Endothelial cell of umbilical vein (primary cell): ENCODE results near the gene REG1A. TPM values are rescaled to one million over a fixed set of nuclear protein-coding genes. Genes with fewer than 3 reads are reported as not detected.

Source experiments
- BruUV-seq: library from RNA; stranded (reverse); fragments of 400-500 nt; replicated peaks from 2 replicates; lab custom pipeline; 2021; lab: Mats Ljungman, UMichigan
- CTCF ChIA-PET: fragments of 300-600, 350-600 bp; sonication (Branson Sonifier 250); formaldehyde crosslinking; loops from one replicate; lab custom pipeline; 2021; ENCODE audit warnings: antibody characterized with exemption, inconsistent platforms; lab: Charles Lee
- POLR2A ChIA-PET: fragments of 300-600, 350-600 bp; sonication (Branson Sonifier 250); formaldehyde crosslinking; loops from one replicate; lab custom pipeline; 2021; ENCODE audit warnings: antibody characterized with exemption, inconsistent platforms; lab: Charles Lee
- DNase-seq: peaks from one replicate; pipeline ENCODE4 v3.0.0-alpha.2; 2011; ENCODE audit warnings: low read depth, low spot score
- FAIRE-seq: peaks from 2 replicates; lab custom pipeline; 2011; peaks lifted over from hg19 to GRCh38; lab: Jason Lieb, UNC
- H2AFZ ChIP-seq: 2 replicates; pipeline ENCODE4 v1.6.0; 2012; ENCODE audit warnings: low read depth, low read length, control low read depth, inconsistent platforms
- H3K27ac ChIP-seq: 2 replicates; pipeline ENCODE4 v1.5.1; 2011; ENCODE audit warnings: low read depth, mild to moderate bottlenecking, control low read depth, low read length, moderate library complexity; ENCODE audit not compliant: insufficient read depth
- H3K27me3 ChIP-seq, 2 experiments: 2 replicates each; pipeline versions ENCODE4 v1.6.0 to v1.6.1; 2011; ENCODE audit warnings: low read length in 2 of 2, mixed read lengths in 1 of 2; ENCODE audit not compliant: control insufficient read depth in 2 of 2, insufficient read depth in 2 of 2
- H3K36me3 ChIP-seq, 2 experiments: 2 replicates in 1 of 2; 3 replicates in 1 of 2; pipeline ENCODE4 v1.5.1; 2011; ENCODE audit warnings: low read length in 2 of 2, mild to moderate bottlenecking in 1 of 2, moderate library complexity in 1 of 2; ENCODE audit not compliant: control insufficient read depth in 2 of 2, insufficient read depth in 2 of 2; ENCODE audit errors: extremely low read depth in 1 of 2
- H3K4me1 ChIP-seq: 3 replicates; pipeline ENCODE4 v1.5.1; 2011; ENCODE audit warnings: mild to moderate bottlenecking, low read length; ENCODE audit not compliant: control insufficient read depth, insufficient read depth; ENCODE audit errors: extremely low read depth
- H3K4me2 ChIP-seq: 2 replicates; pipeline ENCODE4 v1.6.1; 2011; ENCODE audit warnings: low read length, control low read depth, mixed read lengths; ENCODE audit not compliant: insufficient read depth
- H3K4me3 ChIP-seq, 3 experiments: fragments of 200-600 bp in 1 of 3; sonication (generic), shearing (Covaris generic) in 1 of 3; replicated peaks in 1 of 3; 2 replicates each; pipeline ENCODE4 v1.5.1; 2011 to 2016; ENCODE audit warnings: control low read depth in 3 of 3, low read length in 3 of 3, mild to moderate bottlenecking in 2 of 3, inconsistent platforms in 1 of 3, low read depth in 1 of 3, moderate library complexity in 1 of 3; ENCODE audit not compliant: insufficient read depth in 1 of 3
- H3K79me2 ChIP-seq: 2 replicates; pipeline ENCODE4 v1.6.0; 2012; ENCODE audit warnings: low read length, inconsistent platforms; ENCODE audit not compliant: control insufficient read depth, insufficient read depth
- H3K9ac ChIP-seq: replicated peaks from 2 replicates; pipeline ENCODE3; 2011; ENCODE audit warnings: low read length, control low read depth; ENCODE audit not compliant: insufficient read depth; ENCODE audit errors: extremely low read depth
- H3K9me1 ChIP-seq: replicated peaks from 3 replicates; pipeline ENCODE4 v1.6.0; 2011; ENCODE audit warnings: mild to moderate bottlenecking, low read length; ENCODE audit not compliant: control insufficient read depth, insufficient read depth; ENCODE audit errors: extremely low read depth
- H3K9me3 ChIP-seq: replicated peaks from 2 replicates; pipeline ENCODE4 v1.5.1; 2012; ENCODE audit warnings: low read length, inconsistent platforms; ENCODE audit not compliant: control insufficient read depth, insufficient read depth
- H4K20me1 ChIP-seq: replicated peaks from 2 replicates; pipeline ENCODE3; 2011; ENCODE audit warnings: mild to moderate bottlenecking, low read length; ENCODE audit not compliant: control insufficient read depth, insufficient read depth; ENCODE audit errors: extremely low read depth
- EZH2 ChIP-seq: IDR thresholded peaks from 2 replicates; pipeline ENCODE4 v1.6.1; 2012; ENCODE audit warnings: borderline replicate concordance, low read depth, mild to moderate bottlenecking, moderate library complexity, low read length, inconsistent platforms; ENCODE audit not compliant: severe bottlenecking
- FOS ChIP-seq: IDR thresholded peaks from 2 replicates; pipeline ENCODE4 v1.6.1; 2011; ENCODE audit warnings: mild to moderate bottlenecking, low read length, moderate library complexity, borderline replicate concordance; ENCODE audit not compliant: insufficient read depth
- GATA2 ChIP-seq: IDR thresholded peaks from 2 replicates; pipeline ENCODE4 v1.7.0; 2011; ENCODE audit warnings: low read depth, mild to moderate bottlenecking, moderate library complexity, mixed read lengths, low read length; ENCODE audit not compliant: insufficient read length, insufficient read depth
- MYC ChIP-seq: IDR thresholded peaks from one replicate; pipeline ENCODE4 v1.6.1; 2011; ENCODE audit warnings: mild to moderate bottlenecking, low read depth, low read length
- POLR2AphosphoS5 ChIP-seq: IDR thresholded peaks from 2 replicates; pipeline ENCODE4 v1.6.1; 2012; ENCODE audit warnings: low read depth, mild to moderate bottlenecking, control low read depth, low read length, moderate library complexity; ENCODE audit not compliant: insufficient read depth
- dilution Hi-C: fragments of 300-500 bp; cut with MboI; formaldehyde crosslinking; loops from one replicate; pipeline ENCODE4 v1.15.0; 2019; ENCODE audit warnings: low sequenced_read_pairs; ENCODE audit not compliant: extremely low pct_ligation_motif_present
- intact Hi-C: fragments of 100-400 bp; cut with micrococcal nuclease; formaldehyde crosslinking; loops from one replicate; pipeline ENCODE4 v1.10.0; 2022
- polyA plus RNA-seq, 4 experiments: library from polyadenylated mRNA; depleted of rRNA in 3 of 4; stranded (reverse) in 3 of 4; unstranded in 1 of 4; fragments of >200 nt; gene quantifications; 2 replicates each; pipeline versions ENCODE4 v1.2.1 to v1.2.3, GENCODE V29; 2011 to 2012; ENCODE audit warnings: missing spikeins in 1 of 4
- total RNA-seq: library from RNA; stranded (reverse); gene quantifications from 2 replicates; pipeline ENCODE4 v1.2.3, GENCODE V29; 2021
- TF ChIP-seq, protein P1 (sequence below): IDR thresholded peaks from 2 replicates; pipeline ENCODE4 v1.6.1; 2011; ENCODE audit not compliant: insufficient read depth, insufficient read length
- TF ChIP-seq, protein P2 (sequence below), 2 donors: IDR thresholded peaks; 1 replicate in 1 of 2; 2 replicates in 1 of 2; pipeline ENCODE4 v1.5.1; 2011; ENCODE audit warnings: low read length in 2 of 2, mild to moderate bottlenecking in 2 of 2, moderate library complexity in 2 of 2, control low read depth in 1 of 2, inconsistent platforms in 1 of 2, low read depth in 1 of 2; ENCODE audit not compliant: insufficient read depth in 1 of 2; ENCODE audit errors: extremely low read depth in 1 of 2

REG1A gene
- total and polyA plus RNA-seq, 2 donors (not counting 3 experiments of a cell fraction or from before 2014, with no cell fraction given): not detected

DNA sequence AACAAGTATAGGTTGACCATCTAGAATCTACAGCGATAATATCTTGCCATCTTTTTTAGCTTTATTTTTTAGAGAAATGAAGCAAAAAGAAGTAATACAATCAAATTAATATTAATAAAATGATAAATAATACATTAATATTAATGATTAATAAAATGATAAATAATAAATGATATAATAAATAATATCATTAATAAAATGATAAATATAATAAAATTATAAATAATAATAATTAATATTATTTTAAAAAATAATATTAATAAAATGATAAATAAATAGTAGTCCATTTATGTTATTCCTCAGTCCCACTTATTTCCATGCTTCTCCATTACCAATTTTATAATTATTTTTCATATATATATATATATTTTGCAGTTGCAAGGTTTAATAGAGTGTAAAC lies 42.5 kb downstream of the REG1A start:
- DNase-seq (no peak), FAIRE-seq (no peak)
- no peak overlapping the region for H2AFZ ChIP-seq
- CTCF ChIA-PET: no interaction called here
- H3K4me3 ChIP-seq: no peak overlapping the region
- POLR2A ChIA-PET: no interaction called here
- no peaks in the 10 kb centered on the region for H3K9me1 ChIP-seq
- H4K20me1 ChIP-seq: no peaks in the 10 kb centered on the region
- no peaks in the 10 kb centered on the region for H3K27me3 ChIP-seq
- no peak overlapping the region for H3K27ac ChIP-seq
- no peaks in the 10 kb centered on the region for H3K36me3 ChIP-seq
- no peak overlapping the region for H3K9ac ChIP-seq
- H3K4me2 ChIP-seq: no peak overlapping the region
- no TSS peak for BruUV-seq
- no peaks in the 10 kb centered on the region for H3K4me1 ChIP-seq
- dilution Hi-C loops: no loop called here
- TF ChIP-seq, protein P1, sequence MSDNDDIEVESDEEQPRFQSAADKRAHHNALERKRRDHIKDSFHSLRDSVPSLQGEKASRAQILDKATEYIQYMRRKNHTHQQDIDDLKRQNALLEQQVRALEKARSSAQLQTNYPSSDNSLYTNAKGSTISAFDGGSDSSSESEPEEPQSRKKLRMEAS: no peak
- TF ChIP-seq FOS: no peak
- no peak for TF ChIP-seq GATA2
- TF ChIP-seq EZH2: no peak
- TF ChIP-seq POLR2AphosphoS5: no peak
- no peak for TF ChIP-seq MYC
- intact Hi-C loops: no loop called here
- no peaks in the 10 kb centered on the region for H3K79me2 ChIP-seq
- H3K9me3 ChIP-seq: peaks cover 5% of the 10 kb centered on the region

DNA sequence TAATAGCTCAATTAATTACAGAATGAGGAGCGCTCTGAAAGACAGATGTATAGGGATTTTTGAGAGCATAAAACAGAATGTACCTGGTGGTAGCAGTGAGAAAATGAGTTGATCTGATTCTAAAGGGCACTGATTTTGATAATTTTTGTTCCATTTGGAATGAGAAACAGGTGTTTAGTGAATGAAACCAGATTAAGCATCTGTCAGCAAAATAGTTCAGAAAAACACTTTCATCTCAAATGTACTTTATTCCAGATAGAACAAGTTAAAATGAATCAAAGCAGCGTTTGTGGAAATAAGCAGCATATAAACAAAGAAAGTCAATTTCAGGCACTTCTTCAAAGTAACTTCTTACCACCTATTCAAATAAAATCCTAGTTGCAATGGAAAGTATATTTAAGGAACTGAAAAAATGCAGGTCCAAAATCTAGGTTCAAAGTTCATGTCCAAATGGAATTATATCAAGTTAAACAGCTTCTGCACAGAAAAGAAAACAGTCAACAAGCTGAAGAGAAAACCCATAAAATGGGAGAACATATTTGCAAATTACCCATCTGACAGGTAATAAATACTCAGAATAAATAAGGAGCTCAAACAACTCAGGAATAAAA lies 51.2 kb downstream of the REG1A start:
- ChIA-PET POLR2A (no interaction called here), CTCF (no interaction called here)
- Histone ChIP-seq H3K9me1 (no peaks in the 10 kb centered on the region), H3K4me1 (no peaks in the 10 kb centered on the region), H3K4me2 (no peak overlapping the region), H2AFZ (no peak overlapping the region), H3K4me3 (no peak overlapping the region), H3K27ac (no peak overlapping the region), H3K9ac (no peak overlapping the region), H3K9me3 (peaks cover 4% of the 10 kb centered on the region), H4K20me1 (no peaks in the 10 kb centered on the region), H3K79me2 (no peaks in the 10 kb centered on the region), H3K36me3 (no peaks in the 10 kb centered on the region), H3K27me3 (no peaks in the 10 kb centered on the region)
- FAIRE-seq: no peak
- no TSS peak for BruUV-seq
- dilution Hi-C loops (no loop called here), intact Hi-C loops (no loop called here)
- no peak for TF ChIP-seq POLR2AphosphoS5
- TF ChIP-seq, protein P2, sequence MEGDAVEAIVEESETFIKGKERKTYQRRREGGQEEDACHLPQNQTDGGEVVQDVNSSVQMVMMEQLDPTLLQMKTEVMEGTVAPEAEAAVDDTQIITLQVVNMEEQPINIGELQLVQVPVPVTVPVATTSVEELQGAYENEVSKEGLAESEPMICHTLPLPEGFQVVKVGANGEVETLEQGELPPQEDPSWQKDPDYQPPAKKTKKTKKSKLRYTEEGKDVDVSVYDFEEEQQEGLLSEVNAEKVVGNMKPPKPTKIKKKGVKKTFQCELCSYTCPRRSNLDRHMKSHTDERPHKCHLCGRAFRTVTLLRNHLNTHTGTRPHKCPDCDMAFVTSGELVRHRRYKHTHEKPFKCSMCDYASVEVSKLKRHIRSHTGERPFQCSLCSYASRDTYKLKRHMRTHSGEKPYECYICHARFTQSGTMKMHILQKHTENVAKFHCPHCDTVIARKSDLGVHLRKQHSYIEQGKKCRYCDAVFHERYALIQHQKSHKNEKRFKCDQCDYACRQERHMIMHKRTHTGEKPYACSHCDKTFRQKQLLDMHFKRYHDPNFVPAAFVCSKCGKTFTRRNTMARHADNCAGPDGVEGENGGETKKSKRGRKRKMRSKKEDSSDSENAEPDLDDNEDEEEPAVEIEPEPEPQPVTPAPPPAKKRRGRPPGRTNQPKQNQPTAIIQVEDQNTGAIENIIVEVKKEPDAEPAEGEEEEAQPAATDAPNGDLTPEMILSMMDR (IDR thresholded peaks at IDR 0.05; ENCODE audit: extremely low read depth in 1 of 2, insufficient read depth in 1 of 2, low read depth in 1 of 2, low read length in 2 of 2): no peak
- DNase-seq: no peak
